ENCODE data around the gene PALLD.

GRCh38 chr4:168683595-168683994, 186.7 kb downstream of the PALLD start:
- TF ChIP-seq EZH2 (IDR thresholded peaks at IDR 0.05; ENCODE audit: borderline replicate concordance, low read length) = no peak
- TF ChIP-seq, protein P1, sequence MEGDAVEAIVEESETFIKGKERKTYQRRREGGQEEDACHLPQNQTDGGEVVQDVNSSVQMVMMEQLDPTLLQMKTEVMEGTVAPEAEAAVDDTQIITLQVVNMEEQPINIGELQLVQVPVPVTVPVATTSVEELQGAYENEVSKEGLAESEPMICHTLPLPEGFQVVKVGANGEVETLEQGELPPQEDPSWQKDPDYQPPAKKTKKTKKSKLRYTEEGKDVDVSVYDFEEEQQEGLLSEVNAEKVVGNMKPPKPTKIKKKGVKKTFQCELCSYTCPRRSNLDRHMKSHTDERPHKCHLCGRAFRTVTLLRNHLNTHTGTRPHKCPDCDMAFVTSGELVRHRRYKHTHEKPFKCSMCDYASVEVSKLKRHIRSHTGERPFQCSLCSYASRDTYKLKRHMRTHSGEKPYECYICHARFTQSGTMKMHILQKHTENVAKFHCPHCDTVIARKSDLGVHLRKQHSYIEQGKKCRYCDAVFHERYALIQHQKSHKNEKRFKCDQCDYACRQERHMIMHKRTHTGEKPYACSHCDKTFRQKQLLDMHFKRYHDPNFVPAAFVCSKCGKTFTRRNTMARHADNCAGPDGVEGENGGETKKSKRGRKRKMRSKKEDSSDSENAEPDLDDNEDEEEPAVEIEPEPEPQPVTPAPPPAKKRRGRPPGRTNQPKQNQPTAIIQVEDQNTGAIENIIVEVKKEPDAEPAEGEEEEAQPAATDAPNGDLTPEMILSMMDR (IDR thresholded peaks at IDR 0.05; ENCODE audit: low read length) = no peak
